ENCODE measurements around the gene FBXO3.

The FBXO3 gene

GRCh38 chr11:33777906-33778305, 3.6 kb upstream of the FBXO3 start:
- Histone ChIP-seq H3K9me3 (ENCODE audit: insufficient read depth, low read length) (no peaks in the 10 kb centered on the region), H3K9ac (ENCODE audit: insufficient read length, low read depth) (no peak overlapping the region), H3K4me3 (ENCODE audit: insufficient read length, low read depth) (no peak overlapping the region), H3K36me3 (ENCODE audit: insufficient read depth, insufficient read length, low read length) (no peaks in the 10 kb centered on the region), H3K27me3 (ENCODE audit: insufficient read depth, insufficient read length) (peaks cover 35% of the 10 kb centered on the region), H3K4me1 (ENCODE audit: insufficient read depth, insufficient read length) (peaks cover 8% of the 10 kb centered on the region)
- TF ChIP-seq YY1 (IDR thresholded peaks at IDR 0.05; ENCODE audit: insufficient read depth, insufficient read length) (no peak), SUZ12 (IDR thresholded peaks at IDR 0.05; ENCODE audit: extremely low read depth, insufficient read depth, insufficient read length) (no peak), ZNF274 (IDR thresholded peaks at IDR 0.05; ENCODE audit: low read depth, low read length) (no peak)
- no peak for DNase-seq (ENCODE audit: low read depth, low spot score)

- TF ChIP-seq SUZ12 (IDR thresholded peaks at IDR 0.05; ENCODE audit: extremely low read depth, insufficient read depth, insufficient read length) = no peak
- no peak for TF ChIP-seq YY1 (IDR thresholded peaks at IDR 0.05; ENCODE audit: insufficient read depth, insufficient read length)
- TF ChIP-seq ZNF274 (IDR thresholded peaks at IDR 0.05; ENCODE audit: low read depth, low read length) = no peak
- Histone ChIP-seq H3K9me3 (ENCODE audit: insufficient read depth, low read length) (no peaks in the 10 kb centered on the region), H3K36me3 (ENCODE audit: insufficient read depth, insufficient read length, low read length) (no peaks in the 10 kb centered on the region), H3K4me3 (ENCODE audit: insufficient read length, low read depth) (no peak overlapping the region), H3K9ac (ENCODE audit: insufficient read length, low read depth) (no peak overlapping the region), H3K27me3 (ENCODE audit: insufficient read depth, insufficient read length) (peaks cover 43% of the 10 kb centered on the region), H3K4me1 (ENCODE audit: insufficient read depth, insufficient read length) (peaks cover 8% of the 10 kb centered on the region)
- DNase-seq (ENCODE audit: low read depth, low spot score) = no peak
Measured at GRCh38 chr11:33775832-33776470, 1.6 kb upstream of the FBXO3 start.

- no peak for DNase-seq (ENCODE audit: low read depth, low spot score)
- no peaks in the 10 kb centered on the region for H3K9me3 ChIP-seq (ENCODE audit: insufficient read depth, low read length)
- TF ChIP-seq SUZ12 (IDR thresholded peaks at IDR 0.05; ENCODE audit: extremely low read depth, insufficient read depth, insufficient read length) = no peak
- TF ChIP-seq YY1 (IDR thresholded peaks at IDR 0.05; ENCODE audit: insufficient read depth, insufficient read length) = no peak
- TF ChIP-seq ZNF274 (IDR thresholded peaks at IDR 0.05; ENCODE audit: low read depth, low read length) = no peak
- H3K9ac ChIP-seq (ENCODE audit: insufficient read length, low read depth) = no peak overlapping the region
- H3K27me3 ChIP-seq (ENCODE audit: insufficient read depth, insufficient read length) = peaks cover 43% of the 10 kb centered on the region
- no peaks in the 10 kb centered on the region for H3K36me3 ChIP-seq (ENCODE audit: insufficient read depth, insufficient read length, low read length)
- peaks cover 8% of the 10 kb centered on the region for H3K4me1 ChIP-seq (ENCODE audit: insufficient read depth, insufficient read length)
- H3K4me3 ChIP-seq (ENCODE audit: insufficient read length, low read depth) = no peak overlapping the region
Measured at GRCh38 chr11:33775467-33775807, 1.1 kb upstream of the FBXO3 start.

GRCh38 chr11:33774736-33775466, 581 bp upstream of the FBXO3 start:
- Histone ChIP-seq H3K36me3 (ENCODE audit: insufficient read depth, insufficient read length, low read length) (no peaks in the 10 kb centered on the region), H3K4me3 (ENCODE audit: insufficient read length, low read depth) (peak overlapping the region; percentile 60), H3K9ac (ENCODE audit: insufficient read length, low read depth) (peak overlapping the region; percentile 46), H3K9me3 (ENCODE audit: insufficient read depth, low read length) (no peaks in the 10 kb centered on the region), H3K4me1 (ENCODE audit: insufficient read depth, insufficient read length) (peaks cover 8% of the 10 kb centered on the region), H3K27me3 (ENCODE audit: insufficient read depth, insufficient read length) (peaks cover 43% of the 10 kb centered on the region)
- TF ChIP-seq ZNF274 (IDR thresholded peaks at IDR 0.05; ENCODE audit: low read depth, low read length) (no peak), YY1 (IDR thresholded peaks at IDR 0.05; ENCODE audit: insufficient read depth, insufficient read length) (no peak), SUZ12 (IDR thresholded peaks at IDR 0.05; ENCODE audit: extremely low read depth, insufficient read depth, insufficient read length) (no peak)
- DNase-seq (ENCODE audit: low read depth, low spot score) = no peak

- DNase-seq (ENCODE audit: low read depth, low spot score) = no peak
- Histone ChIP-seq H3K4me3 (ENCODE audit: insufficient read length, low read depth) (peak overlapping the region; percentile 82), H3K36me3 (ENCODE audit: insufficient read depth, insufficient read length, low read length) (no peaks in the 10 kb centered on the region), H3K4me1 (ENCODE audit: insufficient read depth, insufficient read length) (peaks cover 7% of the 10 kb centered on the region), H3K27me3 (ENCODE audit: insufficient read depth, insufficient read length) (peaks cover 43% of the 10 kb centered on the region), H3K9me3 (ENCODE audit: insufficient read depth, low read length) (no peaks in the 10 kb centered on the region), H3K9ac (ENCODE audit: insufficient read length, low read depth) (peak overlapping the region; percentile 81)
- TF ChIP-seq SUZ12 (IDR thresholded peaks at IDR 0.05; ENCODE audit: extremely low read depth, insufficient read depth, insufficient read length) (no peak), YY1 (IDR thresholded peaks at IDR 0.05; ENCODE audit: insufficient read depth, insufficient read length) (no peak), ZNF274 (IDR thresholded peaks at IDR 0.05; ENCODE audit: low read depth, low read length) (no peak)
Measured at GRCh38 chr11:33773404-33773986, 825 bp downstream of the FBXO3 start.

- peaks cover 1% of the 10 kb centered on the region for H3K4me1 ChIP-seq (ENCODE audit: insufficient read depth, insufficient read length)
- no peaks in the 10 kb centered on the region for H3K9me3 ChIP-seq (ENCODE audit: insufficient read depth, low read length)
- TF ChIP-seq YY1 (IDR thresholded peaks at IDR 0.05; ENCODE audit: insufficient read depth, insufficient read length) = no peak
- no peak overlapping the region for H3K9ac ChIP-seq (ENCODE audit: insufficient read length, low read depth)
- H3K27me3 ChIP-seq (ENCODE audit: insufficient read depth, insufficient read length) = peaks cover 43% of the 10 kb centered on the region
- H3K36me3 ChIP-seq (ENCODE audit: insufficient read depth, insufficient read length, low read length) = no peaks in the 10 kb centered on the region
- H3K4me3 ChIP-seq (ENCODE audit: insufficient read length, low read depth) = no peak overlapping the region
- no peak for DNase-seq (ENCODE audit: low read depth, low spot score)
Measured at GRCh38 chr11:33772870-33773269, 1.4 kb downstream of the FBXO3 start.

- no peak for DNase-seq (ENCODE audit: low read depth, low spot score)
- Histone ChIP-seq H3K36me3 (ENCODE audit: insufficient read depth, insufficient read length, low read length) (no peaks in the 10 kb centered on the region), H3K9me3 (ENCODE audit: insufficient read depth, low read length) (no peaks in the 10 kb centered on the region), H3K4me3 (ENCODE audit: insufficient read length, low read depth) (no peak overlapping the region), H3K4me1 (ENCODE audit: insufficient read depth, insufficient read length) (no peaks in the 10 kb centered on the region), H3K9ac (ENCODE audit: insufficient read length, low read depth) (no peak overlapping the region), H3K27me3 (ENCODE audit: insufficient read depth, insufficient read length) (peaks cover 43% of the 10 kb centered on the region)
- no peak for TF ChIP-seq SUZ12 (IDR thresholded peaks at IDR 0.05; ENCODE audit: extremely low read depth, insufficient read depth, insufficient read length)
- TF ChIP-seq ZNF274 (IDR thresholded peaks at IDR 0.05; ENCODE audit: low read depth, low read length) = no peak
- TF ChIP-seq YY1 (IDR thresholded peaks at IDR 0.05; ENCODE audit: insufficient read depth, insufficient read length) = no peak
Measured at GRCh38 chr11:33772300-33772699, 2.0 kb downstream of the FBXO3 start.

All from NT2/D1 (cell line).